ENCODE data around the gene NHSL1.

DNA sequence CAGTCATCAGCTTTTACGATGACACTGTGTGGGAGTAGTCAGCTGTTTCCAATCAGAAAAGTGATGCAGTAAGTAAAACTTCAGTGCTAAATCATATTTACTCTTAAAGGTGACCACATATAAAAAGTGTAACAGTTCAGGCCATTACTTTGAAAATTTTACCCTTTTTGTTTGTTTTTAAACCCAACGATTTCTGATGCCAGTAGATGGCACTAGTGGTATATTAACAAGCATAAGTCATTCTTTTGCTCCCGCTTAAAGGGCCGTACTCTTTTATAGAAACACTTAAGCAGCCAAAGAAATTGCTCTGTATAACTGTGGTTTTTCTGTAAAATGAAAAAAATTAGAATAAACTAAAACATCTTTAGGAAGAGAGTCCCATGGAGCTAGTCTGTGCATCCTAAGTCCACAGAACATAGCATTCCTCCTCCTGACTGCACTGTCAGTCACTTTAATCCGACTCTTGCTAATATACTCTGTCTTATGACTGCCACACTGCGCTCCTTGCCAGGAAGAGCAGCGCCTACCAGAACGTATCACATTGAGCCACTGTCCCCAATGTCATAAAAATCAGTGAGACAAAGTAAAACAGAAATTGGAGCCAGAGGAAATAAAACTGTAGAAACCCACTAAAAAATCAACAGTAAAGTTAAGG lies 70.2 kb downstream of the NHSL1 start:
- TF ChIP-seq, protein P1, sequence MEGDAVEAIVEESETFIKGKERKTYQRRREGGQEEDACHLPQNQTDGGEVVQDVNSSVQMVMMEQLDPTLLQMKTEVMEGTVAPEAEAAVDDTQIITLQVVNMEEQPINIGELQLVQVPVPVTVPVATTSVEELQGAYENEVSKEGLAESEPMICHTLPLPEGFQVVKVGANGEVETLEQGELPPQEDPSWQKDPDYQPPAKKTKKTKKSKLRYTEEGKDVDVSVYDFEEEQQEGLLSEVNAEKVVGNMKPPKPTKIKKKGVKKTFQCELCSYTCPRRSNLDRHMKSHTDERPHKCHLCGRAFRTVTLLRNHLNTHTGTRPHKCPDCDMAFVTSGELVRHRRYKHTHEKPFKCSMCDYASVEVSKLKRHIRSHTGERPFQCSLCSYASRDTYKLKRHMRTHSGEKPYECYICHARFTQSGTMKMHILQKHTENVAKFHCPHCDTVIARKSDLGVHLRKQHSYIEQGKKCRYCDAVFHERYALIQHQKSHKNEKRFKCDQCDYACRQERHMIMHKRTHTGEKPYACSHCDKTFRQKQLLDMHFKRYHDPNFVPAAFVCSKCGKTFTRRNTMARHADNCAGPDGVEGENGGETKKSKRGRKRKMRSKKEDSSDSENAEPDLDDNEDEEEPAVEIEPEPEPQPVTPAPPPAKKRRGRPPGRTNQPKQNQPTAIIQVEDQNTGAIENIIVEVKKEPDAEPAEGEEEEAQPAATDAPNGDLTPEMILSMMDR (IDR thresholded peaks at IDR 0.05; ENCODE audit: extremely low read depth in 1 of 2, insufficient read depth in 1 of 2, low read depth in 1 of 2, low read length in 2 of 2) = peak; percentile 36 to 41
- TF ChIP-seq FOS (IDR thresholded peaks at IDR 0.05; ENCODE audit: borderline replicate concordance, insufficient read depth, low read length) = no peak
- no peak for TF ChIP-seq POLR2A (IDR thresholded peaks at IDR 0.05; ENCODE audit: low read depth, low read length)
- TF ChIP-seq EZH2 (IDR thresholded peaks at IDR 0.05; ENCODE audit: borderline replicate concordance, low read depth, low read length, severe bottlenecking) = no peak
- TF ChIP-seq GATA2 (IDR thresholded peaks at IDR 0.05; ENCODE audit: insufficient read depth, insufficient read length, low read depth, low read length) = no peak
- TF ChIP-seq, protein P2, sequence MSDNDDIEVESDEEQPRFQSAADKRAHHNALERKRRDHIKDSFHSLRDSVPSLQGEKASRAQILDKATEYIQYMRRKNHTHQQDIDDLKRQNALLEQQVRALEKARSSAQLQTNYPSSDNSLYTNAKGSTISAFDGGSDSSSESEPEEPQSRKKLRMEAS (IDR thresholded peaks at IDR 0.05; ENCODE audit: insufficient read depth, insufficient read length) = no peak
- TF ChIP-seq POLR2AphosphoS5 (IDR thresholded peaks at IDR 0.05; ENCODE audit: insufficient read depth, low read depth, low read length) = no peak
- no peak for TF ChIP-seq MYC (IDR thresholded peaks at IDR 0.05; ENCODE audit: low read depth, low read length)

Data from endothelial cell of umbilical vein (primary cell).